SW480 (cell line): ENCODE results near the gene SH3RF1.
A peak's percentile ranks its signal among the peaks of the same experiment; 100 is the strongest.

Experiments used
- DNase-seq: peaks from one replicate; pipeline ENCODE4 v3.0.0-alpha.2; 2016; ENCODE audit warnings: low spot score

Gene SH3RF1

GRCh38 chr4:169132561-169133305 lies 138.0 kb downstream of the SH3RF1 start:
- no peak for DNase-seq

- no peak for DNase-seq
These were observed 139.1 kb downstream of the SH3RF1 start for GRCh38 chr4:169131556-169132208.

- DNase-seq: peak; percentile 14
These were observed 141.9 kb downstream of the SH3RF1 start for GRCh38 chr4:169128902-169129301.

- DNase-seq: no peak
These were observed 143.4 kb downstream of the SH3RF1 start for GRCh38 chr4:169127314-169127713.

GRCh38 chr4:169124661-169125060 lies 146.1 kb downstream of the SH3RF1 start:
- no peak for DNase-seq

GRCh38 chr4:169122422-169122821 lies 148.3 kb downstream of the SH3RF1 start:
- DNase-seq: no peak

- DNase-seq: no peak
These were observed 148.8 kb downstream of the SH3RF1 start for GRCh38 chr4:169121861-169122382.

GRCh38 chr4:169120624-169121023 lies 150.1 kb downstream of the SH3RF1 start:
- DNase-seq: peak; percentile 3

GRCh38 chr4:169119536-169119935 lies 151.2 kb downstream of the SH3RF1 start:
- DNase-seq: no peak

GRCh38 chr4:169117591-169118081 lies 153.1 kb downstream of the SH3RF1 start:
- no peak for DNase-seq

- DNase-seq: peak; percentile 17
These were observed 154.4 kb downstream of the SH3RF1 start for GRCh38 chr4:169116270-169116901.

GRCh38 chr4:169115897-169116254 lies 154.9 kb downstream of the SH3RF1 start:
- DNase-seq: peak; percentile 77

- DNase-seq: no peak
These were observed 155.4 kb downstream of the SH3RF1 start for GRCh38 chr4:169115144-169115896.

- DNase-seq: no peak
These were observed 156.3 kb downstream of the SH3RF1 start for GRCh38 chr4:169114341-169114974.

- no peak for DNase-seq
These were observed 160.1 kb downstream of the SH3RF1 start for GRCh38 chr4:169110633-169111032.

- DNase-seq: no peak
These were observed 161.6 kb downstream of the SH3RF1 start for GRCh38 chr4:169109035-169109675.

GRCh38 chr4:169108303-169108702 lies 162.5 kb downstream of the SH3RF1 start:
- DNase-seq: no peak

GRCh38 chr4:169107528-169107927 lies 163.2 kb downstream of the SH3RF1 start:
- DNase-seq: no peak

GRCh38 chr4:169106696-169107229 lies 164.0 kb downstream of the SH3RF1 start:
- DNase-seq: no peak

- DNase-seq: no peak
These were observed 165.1 kb downstream of the SH3RF1 start for GRCh38 chr4:169105620-169106019.

GRCh38 chr4:169103966-169104412 lies 166.8 kb downstream of the SH3RF1 start:
- no peak for DNase-seq
